Measurements from ENCODE around the gene PLXNB3. TPM values are rescaled to one million over a fixed set of nuclear protein-coding genes. Genes with fewer than 3 reads are reported as not detected.

Gene PLXNB3
- total RNA-seq, 1 donor from 2014 or later, result 0.71 TPM

DNA sequence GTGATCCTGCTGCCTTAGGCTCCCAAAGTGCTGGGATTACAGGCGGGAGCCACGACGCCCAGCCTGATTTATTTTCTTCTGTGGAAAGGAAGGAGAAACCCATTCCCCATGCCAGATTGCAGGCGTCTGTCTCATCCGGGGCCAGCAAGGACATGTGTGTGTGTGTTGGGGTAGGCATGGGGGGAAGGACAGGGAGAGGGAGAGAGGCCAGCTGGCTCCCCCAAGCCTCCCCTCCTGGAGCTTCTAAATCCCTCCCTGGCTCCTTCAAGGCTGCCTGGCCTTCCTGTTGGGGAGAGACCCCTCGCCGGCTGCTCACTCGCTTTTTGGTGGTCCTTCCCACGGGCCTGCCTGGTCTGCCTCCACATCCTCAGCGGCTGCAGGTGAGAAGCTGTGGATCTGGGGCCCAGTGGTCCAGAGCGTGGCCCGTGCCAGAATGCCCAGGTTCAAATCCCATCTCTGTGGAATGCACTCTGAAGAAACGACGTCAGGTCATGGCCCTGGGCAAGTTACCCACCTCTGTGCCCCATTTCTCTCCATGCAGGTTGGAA is 1.3 kb upstream of the PLXNB3 start:
- Mint-ChIP-seq H3K4me1 (peaks cover 12% of the 10 kb centered on the region), H3K36me3 (no peaks in the 10 kb centered on the region), H3K9me3 (peaks cover 23% of the 10 kb centered on the region), H3K27ac (no peak overlapping the region), H3K27me3 (ENCODE audit: insufficient read depth, low read depth) (no peaks in the 10 kb centered on the region), H3K4me3 (no peak overlapping the region)
- TF ChIP-seq EZH2 (IDR thresholded peaks at IDR 0.05), result no peak
- TF ChIP-seq, protein P1, sequence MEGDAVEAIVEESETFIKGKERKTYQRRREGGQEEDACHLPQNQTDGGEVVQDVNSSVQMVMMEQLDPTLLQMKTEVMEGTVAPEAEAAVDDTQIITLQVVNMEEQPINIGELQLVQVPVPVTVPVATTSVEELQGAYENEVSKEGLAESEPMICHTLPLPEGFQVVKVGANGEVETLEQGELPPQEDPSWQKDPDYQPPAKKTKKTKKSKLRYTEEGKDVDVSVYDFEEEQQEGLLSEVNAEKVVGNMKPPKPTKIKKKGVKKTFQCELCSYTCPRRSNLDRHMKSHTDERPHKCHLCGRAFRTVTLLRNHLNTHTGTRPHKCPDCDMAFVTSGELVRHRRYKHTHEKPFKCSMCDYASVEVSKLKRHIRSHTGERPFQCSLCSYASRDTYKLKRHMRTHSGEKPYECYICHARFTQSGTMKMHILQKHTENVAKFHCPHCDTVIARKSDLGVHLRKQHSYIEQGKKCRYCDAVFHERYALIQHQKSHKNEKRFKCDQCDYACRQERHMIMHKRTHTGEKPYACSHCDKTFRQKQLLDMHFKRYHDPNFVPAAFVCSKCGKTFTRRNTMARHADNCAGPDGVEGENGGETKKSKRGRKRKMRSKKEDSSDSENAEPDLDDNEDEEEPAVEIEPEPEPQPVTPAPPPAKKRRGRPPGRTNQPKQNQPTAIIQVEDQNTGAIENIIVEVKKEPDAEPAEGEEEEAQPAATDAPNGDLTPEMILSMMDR (IDR thresholded peaks at IDR 0.05), result no peak
- TF ChIP-seq EZH2phosphoT487 (IDR thresholded peaks at IDR 0.05), result no peak
- no peaks in the 10 kb centered on the region for H3K27me3 ChIP-seq
- no peak overlapping the region for H3K27ac ChIP-seq
- H4K20me1 ChIP-seq (ENCODE audit: low read depth), result no peaks in the 10 kb centered on the region
- no peaks in the 10 kb centered on the region for H3K36me3 ChIP-seq
- no peak for DNase-seq (ENCODE audit: low spot score)
- no peaks in the 10 kb centered on the region for H3F3A ChIP-seq (ENCODE audit: low read depth)
- H3K4me3 ChIP-seq, result no peak overlapping the region
- no peaks in the 10 kb centered on the region for H3K9me3 ChIP-seq (ENCODE audit: low read depth)
- no peak overlapping the region for H2AFZ ChIP-seq (replicated peaks)
- no peaks in the 10 kb centered on the region for H3K4me1 ChIP-seq
- H3K79me2 ChIP-seq (ENCODE audit: low read depth), result no peaks in the 10 kb centered on the region
- H3K9ac ChIP-seq, result no peak overlapping the region
- H3K4me2 ChIP-seq, result no peak overlapping the region

GRCh38 chrX:153763298-153763932 is 634 bp upstream of the PLXNB3 start:
- Mint-ChIP-seq H3K36me3 (no peaks in the 10 kb centered on the region), H3K27ac (no peak overlapping the region), H3K4me1 (peaks cover 12% of the 10 kb centered on the region), H3K27me3 (ENCODE audit: insufficient read depth, low read depth) (no peaks in the 10 kb centered on the region), H3K9me3 (peaks cover 20% of the 10 kb centered on the region), H3K4me3 (peak overlapping the region; percentile 33)
- Histone ChIP-seq H3K9me3 (ENCODE audit: low read depth) (no peaks in the 10 kb centered on the region), H3K4me3 (no peak overlapping the region), H3K36me3 (no peaks in the 10 kb centered on the region), H3K27me3 (no peaks in the 10 kb centered on the region), H2AFZ (replicated peaks) (no peak overlapping the region), H3K4me1 (no peaks in the 10 kb centered on the region), H3F3A (ENCODE audit: low read depth) (no peaks in the 10 kb centered on the region), H3K27ac (no peak overlapping the region), H3K9ac (no peak overlapping the region), H4K20me1 (ENCODE audit: low read depth) (no peaks in the 10 kb centered on the region), H3K79me2 (ENCODE audit: low read depth) (no peaks in the 10 kb centered on the region), H3K4me2 (no peak overlapping the region)
- TF ChIP-seq EZH2phosphoT487 (IDR thresholded peaks at IDR 0.05) (no peak), EZH2 (IDR thresholded peaks at IDR 0.05) (no peak)
- TF ChIP-seq, protein P1 (IDR thresholded peaks at IDR 0.05), result no peak
- DNase-seq (ENCODE audit: low spot score), result no peak

GRCh38 chrX:153764786-153765137 is 713 bp downstream of the PLXNB3 start:
- Histone ChIP-seq H3K4me1 (no peaks in the 10 kb centered on the region), H3K4me3 (no peak overlapping the region), H3K9ac (no peak overlapping the region)

More at GRCh38 chrX:153764786-153765137, 713 bp downstream of the PLXNB3 start:
- Histone ChIP-seq H2AFZ (replicated peaks) (no peak overlapping the region), H3K4me2 (no peak overlapping the region), H3K27me3 (no peaks in the 10 kb centered on the region), H3K36me3 (no peaks in the 10 kb centered on the region), H3K27ac (no peak overlapping the region), H3F3A (ENCODE audit: low read depth) (no peaks in the 10 kb centered on the region), H3K79me2 (ENCODE audit: low read depth) (no peaks in the 10 kb centered on the region), H4K20me1 (ENCODE audit: low read depth) (no peaks in the 10 kb centered on the region), H3K9me3 (ENCODE audit: low read depth) (no peaks in the 10 kb centered on the region)
- TF ChIP-seq, protein P1 (IDR thresholded peaks at IDR 0.05), result no peak
- TF ChIP-seq EZH2phosphoT487 (IDR thresholded peaks at IDR 0.05) (no peak), EZH2 (IDR thresholded peaks at IDR 0.05) (no peak)
- H3K36me3 Mint-ChIP-seq, result no peaks in the 10 kb centered on the region
- no peak for DNase-seq (ENCODE audit: low spot score)
- H3K4me3 Mint-ChIP-seq, result no peak overlapping the region
- H3K27me3 Mint-ChIP-seq (ENCODE audit: insufficient read depth, low read depth), result no peaks in the 10 kb centered on the region
- no peak overlapping the region for H3K27ac Mint-ChIP-seq
- H3K4me1 Mint-ChIP-seq, result peaks cover 12% of the 10 kb centered on the region
- peaks cover 20% of the 10 kb centered on the region for H3K9me3 Mint-ChIP-seq
